HepG2 (cell line): ENCODE measurements around the gene HBS1L. TPM values are rescaled to one million over a fixed set of nuclear protein-coding genes. Genes with fewer than 3 reads are reported as not detected.

ENCODE experiments used
- ATAC-seq: fragments of 200-7000 bp; cut with Tn5 transposase; 3 replicates; pipeline ENCODE4 v1.9.1; 2020; ENCODE audit warnings: mild to moderate bottlenecking, moderate library complexity
- BruUV-seq: library from RNA; stranded (reverse); fragments of 400-500 nt; replicated peaks from 2 replicates; lab custom pipeline; 2021; lab: Mats Ljungman, UMichigan
- CTCF ChIA-PET: fragments of 300-600 bp; formaldehyde crosslinking; extraction: SDS; loops from one replicate; lab custom pipeline; 2021; ENCODE audit warnings: low total read pairs, inconsistent platforms, low intra/inter-chr PET ratio; lab: Yijun Ruan, JAX
- POLR2A ChIA-PET: fragments of 350-600 bp; sonication (Branson Sonifier 250); formaldehyde crosslinking; loops from one replicate; lab custom pipeline; 2020; ENCODE audit warnings: antibody characterized with exemption, inconsistent platforms; lab: Yijun Ruan, JAX
- DNase-seq: peaks from one replicate; pipeline ENCODE4 v3.0.0-alpha.2; 2015; ENCODE audit warnings: low spot score
- FAIRE-seq: peaks from 3 replicates; lab custom pipeline; 2011; peaks lifted over from hg19 to GRCh38; lab: Jason Lieb, UNC
- H2AFZ ChIP-seq: one replicate; pipeline ENCODE4 v1.6.1; 2011; ENCODE audit warnings: low read length, inconsistent platforms
- H3K27ac ChIP-seq: fragments of 300-600 bp; 3 replicates; pipeline ENCODE4 v1.8.0; 2011; ENCODE audit warnings: mixed run types, mild to moderate bottlenecking, mixed read lengths, low read length, inconsistent platforms; ENCODE audit not compliant: insufficient read depth; ENCODE audit errors: extremely low read length
- H3K27me3 ChIP-seq, 2 experiments: fragments of 200-600 bp in 1 of 2; 2 replicates in 1 of 2; 3 replicates in 1 of 2; pipeline versions ENCODE4 v1.6.0 to v1.8.0; 2011; ENCODE audit warnings: low read length in 2 of 2, mild to moderate bottlenecking in 2 of 2, moderate library complexity in 2 of 2, inconsistent platforms in 1 of 2; ENCODE audit not compliant: insufficient read depth in 2 of 2, control insufficient read depth in 1 of 2
- H3K36me3 ChIP-seq, 2 experiments: fragments of 200-600 bp in 1 of 2; replicated peaks in 1 of 2; 2 replicates in 1 of 2; 3 replicates in 1 of 2; pipeline versions ENCODE4 v1.5.1 to v1.8.0; 2011; ENCODE audit warnings: low read length in 2 of 2, inconsistent platforms in 1 of 2; ENCODE audit not compliant: insufficient read depth in 2 of 2, control insufficient read depth in 1 of 2
- H3K4me1 ChIP-seq: 2 replicates; pipeline ENCODE4 v1.5.1; 2012; ENCODE audit warnings: low read length, inconsistent platforms; ENCODE audit not compliant: insufficient read depth
- H3K4me2 ChIP-seq: 2 replicates; pipeline ENCODE4 v1.6.0; 2011; ENCODE audit warnings: low read depth, low read length, inconsistent platforms
- H3K4me3 ChIP-seq, 3 experiments: fragments of 200-600 bp in 1 of 3; sonication (generic), shearing (Covaris generic) in 1 of 3; replicated peaks in 1 of 3; 2 replicates each; pipeline ENCODE4 v1.5.1; 2011 to 2016; ENCODE audit warnings: low read length in 3 of 3, inconsistent platforms in 2 of 3, low read depth in 2 of 3, mild to moderate bottlenecking in 2 of 3, control low read depth in 1 of 3, mixed read lengths in 1 of 3; ENCODE audit not compliant: insufficient read depth in 1 of 3
- H3K79me2 ChIP-seq: one replicate; pipeline ENCODE4 v1.6.1; 2011; ENCODE audit warnings: low read length, inconsistent platforms; ENCODE audit not compliant: insufficient read depth
- H3K9ac ChIP-seq: 2 replicates; pipeline ENCODE4 v1.6.0; 2011; ENCODE audit warnings: mild to moderate bottlenecking, low read depth, low read length, inconsistent platforms; ENCODE audit not compliant: insufficient read depth
- H3K9me3 ChIP-seq: 2 replicates; pipeline ENCODE4 v1.5.1; 2012; ENCODE audit warnings: mild to moderate bottlenecking, low read length
- H4K20me1 ChIP-seq: 2 replicates; pipeline ENCODE4 v1.6.0; 2011; ENCODE audit warnings: inconsistent platforms, mild to moderate bottlenecking, low read length, moderate library complexity; ENCODE audit not compliant: insufficient read depth
- ADNP ChIP-seq: sonication (generic); formaldehyde crosslinking; IDR thresholded peaks from 2 replicates; pipeline ENCODE4 v1.4.0; 2020; ENCODE audit warnings: missing genetic modification reagents
- ARHGAP35 ChIP-seq: sonication (generic); formaldehyde crosslinking; IDR thresholded peaks from 2 replicates; pipeline ENCODE4 v1.9.0; 2022; ENCODE audit warnings: mild to moderate bottlenecking, inconsistent platforms, moderate library complexity, missing genetic modification reagents, borderline replicate concordance
- KAT7 ChIP-seq: IDR thresholded peaks from 2 replicates; pipeline ENCODE4 v1.6.1; 2018; ENCODE audit warnings: borderline replicate concordance, missing compliant biosample characterization
- MAFG ChIP-seq: sonication (generic); formaldehyde crosslinking; IDR thresholded peaks from 2 replicates; pipeline ENCODE4 v1.5.1; 2020; ENCODE audit warnings: mild to moderate bottlenecking, missing genetic modification reagents
- RNF2 ChIP-seq: fragments of 450-650 bp; conservative IDR thresholded peaks from 2 replicates; pipeline ENCODE4 v1.6.1; 2016; ENCODE audit warnings: low read depth
- THAP11 ChIP-seq: IDR thresholded peaks from 2 replicates; pipeline ENCODE4 v1.6.1; 2016; ENCODE audit warnings: missing biosample characterization, missing genetic modification reagents
- ZNF225 ChIP-seq: sonication (generic); formaldehyde crosslinking; IDR thresholded peaks from 2 replicates; pipeline ENCODE4 v1.4.0; 2020; ENCODE audit warnings: mild to moderate bottlenecking, missing genetic modification reagents
- ZNF367 ChIP-seq: sonication (generic); formaldehyde crosslinking; IDR thresholded peaks from 2 replicates; pipeline ENCODE4 v1.4.0; 2020; ENCODE audit warnings: missing genetic modification reagents, borderline replicate concordance
- WGBS: methylation state at CpG from one replicate; pipeline ENCODE4 v1.1.6; 2017; ENCODE audit warnings: low lambda C conversion rate; 5-methylcytosine and 5-hydroxymethylcytosine counted together
- in situ Hi-C: cut with HindIII; loops from 2 replicates; pipeline ENCODE4 v1.10.0; 2017; ENCODE audit warnings: low pct_unique_long_range_greater_than_20kb; ENCODE audit not compliant: extremely low pct_ligation_motif_present
- intact Hi-C: fragments of 100-400 bp; cut with micrococcal nuclease; formaldehyde crosslinking; loops from one replicate; pipeline ENCODE4 v1.10.0; 2022; ENCODE audit not compliant: unreplicated experiment
- polyA plus RNA-seq, 8 experiments: library from polyadenylated mRNA; depleted of rRNA in 3 of 8; stranded (reverse) in 7 of 8; unstranded in 1 of 8; fragments of >200 nt; fragmentation: Illumina TruSeq in 4 of 8; extraction: Trizol in 4 of 8; gene quantifications; 2 replicates each; pipeline versions ENCODE4 v1.2.1 to v1.2.3, GENCODE V29; 2011 to 2016; ENCODE audit warnings: low read depth in 4 of 8, missing spikeins in 1 of 8, mixed read lengths in 1 of 8; ENCODE audit not compliant: insufficient read depth in 1 of 8
- total RNA-seq, 5 experiments: library from RNA; depleted of rRNA; stranded (reverse); fragments of >200 nt; fragmentation: Illumina TruSeq; extraction: Trizol; gene quantifications; 2 replicates each; pipeline ENCODE4 v1.2.3, GENCODE V29; 2016; ENCODE audit warnings: low read depth in 1 of 5
- TF ChIP-seq, protein P1 (sequence below), 2 experiments: sonication (generic) in 1 of 2; formaldehyde crosslinking in 1 of 2; IDR thresholded peaks; 2 replicates each; pipeline versions ENCODE4 v1.6.1 to v1.9.0; 2014 to 2022; ENCODE audit warnings: antibody characterized with exemption in 1 of 2, borderline replicate concordance in 1 of 2, inconsistent platforms in 1 of 2, low read depth in 1 of 2, missing genetic modification reagents in 1 of 2
- TF ChIP-seq, protein P2 (sequence below): sonication (generic); formaldehyde crosslinking; IDR thresholded peaks from 2 replicates; pipeline ENCODE4 v1.8.1; 2023; ENCODE audit warnings: missing genetic modification reagents, mild to moderate bottlenecking, borderline replicate concordance

HBS1L gene
- total and polyA plus RNA-seq, 2 of the 13 experiments (the other 11 are each of a cell fraction or from before 2014, with no cell fraction given) = 44.1 to 138 TPM

DNA sequence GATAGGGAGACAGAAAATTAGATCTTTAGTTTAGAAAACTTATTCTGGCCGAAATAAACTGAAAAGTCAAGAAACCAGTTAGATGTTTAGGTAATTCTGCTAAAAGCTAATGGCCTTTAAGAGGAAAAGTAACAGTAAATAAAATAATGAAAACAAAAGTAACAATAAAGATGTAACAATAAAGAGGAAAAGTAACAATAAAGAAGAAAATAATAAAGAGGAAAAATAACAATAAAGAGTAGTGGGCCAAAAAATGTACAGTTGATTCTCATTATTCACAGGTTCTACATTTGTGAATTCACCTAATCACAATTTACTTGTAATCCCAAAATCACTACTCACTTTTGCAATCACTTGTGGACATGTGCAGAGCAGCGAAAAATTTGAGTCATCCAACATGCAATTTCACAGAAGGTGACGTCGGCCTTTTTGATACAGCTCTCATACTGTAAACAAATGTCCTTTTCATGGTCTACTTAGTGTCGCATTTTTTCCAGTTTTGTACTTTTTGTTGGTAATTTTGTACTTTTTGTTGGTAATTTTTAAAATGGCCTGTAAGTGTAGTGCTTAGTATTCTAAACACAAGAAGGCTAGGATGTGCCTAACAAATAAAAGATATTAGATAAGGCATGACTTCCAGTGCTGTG is 24.0 kb downstream of the HBS1L start:
- ATAC-seq = no peak
- in situ Hi-C loops = no loop called here
- Histone ChIP-seq H3K27me3 (no peaks in the 10 kb centered on the region), H3K27ac (no peak overlapping the region), H3K4me3 (no peak overlapping the region), H3K4me2 (no peak overlapping the region), H3K9me3 (no peaks in the 10 kb centered on the region), H3K4me1 (no peaks in the 10 kb centered on the region), H3K79me2 (peaks cover 6% of the 10 kb centered on the region), H4K20me1 (no peaks in the 10 kb centered on the region; the same call in 1 of the 2 replicates), H2AFZ (no peak overlapping the region), H3K9ac (no peak overlapping the region), H3K36me3 (peaks cover 4 to 41% of the 10 kb centered on the region in 2 experiments)
- FAIRE-seq = no peak
- no TSS peak for BruUV-seq
- intact Hi-C loops = no loop called here
- CTCF ChIA-PET = no interaction called here
- 84% methylated on average over 5 of the region's 5 CpGs for WGBS
- DNase-seq = no peak
- POLR2A ChIA-PET = interaction anchor here (1.5 kb wide), 1 partner anchor 24 kb away, joined by 3 read pairs; the partner anchor contains the start of gene HBS1L
- TF ChIP-seq, protein P1, sequence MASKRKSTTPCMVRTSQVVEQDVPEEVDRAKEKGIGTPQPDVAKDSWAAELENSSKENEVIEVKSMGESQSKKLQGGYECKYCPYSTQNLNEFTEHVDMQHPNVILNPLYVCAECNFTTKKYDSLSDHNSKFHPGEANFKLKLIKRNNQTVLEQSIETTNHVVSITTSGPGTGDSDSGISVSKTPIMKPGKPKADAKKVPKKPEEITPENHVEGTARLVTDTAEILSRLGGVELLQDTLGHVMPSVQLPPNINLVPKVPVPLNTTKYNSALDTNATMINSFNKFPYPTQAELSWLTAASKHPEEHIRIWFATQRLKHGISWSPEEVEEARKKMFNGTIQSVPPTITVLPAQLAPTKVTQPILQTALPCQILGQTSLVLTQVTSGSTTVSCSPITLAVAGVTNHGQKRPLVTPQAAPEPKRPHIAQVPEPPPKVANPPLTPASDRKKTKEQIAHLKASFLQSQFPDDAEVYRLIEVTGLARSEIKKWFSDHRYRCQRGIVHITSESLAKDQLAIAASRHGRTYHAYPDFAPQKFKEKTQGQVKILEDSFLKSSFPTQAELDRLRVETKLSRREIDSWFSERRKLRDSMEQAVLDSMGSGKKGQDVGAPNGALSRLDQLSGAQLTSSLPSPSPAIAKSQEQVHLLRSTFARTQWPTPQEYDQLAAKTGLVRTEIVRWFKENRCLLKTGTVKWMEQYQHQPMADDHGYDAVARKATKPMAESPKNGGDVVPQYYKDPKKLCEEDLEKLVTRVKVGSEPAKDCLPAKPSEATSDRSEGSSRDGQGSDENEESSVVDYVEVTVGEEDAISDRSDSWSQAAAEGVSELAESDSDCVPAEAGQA (IDR thresholded peaks at IDR 0.05; ENCODE audit: low read depth) = no peak
- TF ChIP-seq, protein P1 (CRISPR knock-in tag; IDR thresholded peaks at IDR 0.05; ENCODE audit: borderline replicate concordance) = no peak
- TF ChIP-seq ZNF367 (CRISPR knock-in tag) (no peak), KAT7 (no peak), RNF2 (no peak), ADNP (no peak), ZNF225 (no peak), MAFG (CRISPR knock-in tag) (no peak), ARHGAP35 (CRISPR knock-in tag) (no peak), THAP11 (CRISPR knock-in tag) (no peak)
- TF ChIP-seq, protein P2, sequence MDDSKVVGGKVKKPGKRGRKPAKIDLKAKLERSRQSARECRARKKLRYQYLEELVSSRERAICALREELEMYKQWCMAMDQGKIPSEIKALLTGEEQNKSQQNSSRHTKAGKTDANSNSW = no peak
